Mesenchymal stem cell (in vitro differentiated cells and primary cell): ENCODE results near the gene PCBP2. TPM values are rescaled to one million over a fixed set of nuclear protein-coding genes. Genes with fewer than 3 reads are reported as not detected.
"Not testable (repeated sequence)": the region's sequence is repeated elsewhere in the genome, so short reads cannot be mapped to it uniquely, and the experiment has no call there.

Experiments used
- DNase-seq: peaks from one replicate; pipeline ENCODE4 v3.0.0-alpha.2; 2013
- H2AFZ ChIP-seq: one replicate; pipeline ENCODE4 v1.6.1; 2013; ENCODE audit warnings: low read depth, mild to moderate bottlenecking, control low read depth, inconsistent platforms, low read length, moderate library complexity
- H2AK5ac ChIP-seq: 2 replicates; pipeline ENCODE4 v1.6.1; 2013; ENCODE audit warnings: low read length, moderate library complexity, mild to moderate bottlenecking, inconsistent platforms; ENCODE audit not compliant: severe bottlenecking
- H2BK120ac ChIP-seq: one replicate; pipeline ENCODE4 v1.6.1; 2013; ENCODE audit warnings: low read depth, mild to moderate bottlenecking, inconsistent platforms, low read length, moderate library complexity
- H2BK12ac ChIP-seq, 2 experiments: one replicate each; pipeline ENCODE4 v1.6.1; 2013; ENCODE audit warnings: inconsistent platforms in 2 of 2, low read length in 2 of 2, mild to moderate bottlenecking in 2 of 2, moderate library complexity in 2 of 2, control low read depth in 1 of 2
- H2BK15ac ChIP-seq: one replicate; pipeline ENCODE4 v1.6.1; 2013; ENCODE audit warnings: mild to moderate bottlenecking, low read depth, inconsistent platforms; ENCODE audit not compliant: poor library complexity, severe bottlenecking
- H2BK5ac ChIP-seq: 2 replicates; pipeline ENCODE4 v1.6.1; 2013; ENCODE audit warnings: low read depth, mild to moderate bottlenecking, low read length, control low read depth, inconsistent platforms; ENCODE audit not compliant: poor library complexity, severe bottlenecking
- H3K14ac ChIP-seq, 2 experiments: one replicate each; pipeline ENCODE4 v1.6.1; 2013; ENCODE audit warnings: inconsistent platforms in 2 of 2, low read length in 2 of 2, control low read depth in 1 of 2, mild to moderate bottlenecking in 1 of 2, moderate library complexity in 1 of 2
- H3K18ac ChIP-seq, 2 experiments: one replicate each; pipeline ENCODE4 v1.6.1; 2013; ENCODE audit warnings: inconsistent platforms in 2 of 2, low read length in 2 of 2, control low read depth in 1 of 2, low read depth in 1 of 2, mild to moderate bottlenecking in 1 of 2
- H3K23ac ChIP-seq, 2 experiments: one replicate each; pipeline ENCODE4 v1.6.1; 2013; ENCODE audit warnings: inconsistent platforms in 2 of 2, low read length in 2 of 2, mild to moderate bottlenecking in 2 of 2, moderate library complexity in 2 of 2, control low read depth in 1 of 2
- H3K27ac ChIP-seq: 2 replicates; pipeline ENCODE4 v1.5.1; 2013; ENCODE audit warnings: mild to moderate bottlenecking, moderate library complexity, low read length, control low read depth, inconsistent platforms; ENCODE audit not compliant: poor library complexity, severe bottlenecking
- H3K27me3 ChIP-seq, 2 experiments: 2 replicates each; pipeline versions ENCODE4 v1.6.1 to v1.7.0; 2013; ENCODE audit warnings: low read length in 2 of 2, mild to moderate bottlenecking in 2 of 2, moderate library complexity in 2 of 2, control low read depth in 1 of 2, inconsistent platforms in 1 of 2; ENCODE audit not compliant: control insufficient read depth in 1 of 2, insufficient read depth in 1 of 2
- H3K36me3 ChIP-seq, 2 experiments: 2 replicates each; pipeline versions ENCODE4 v1.6.1 to v1.7.0; 2013; ENCODE audit warnings: low read length in 2 of 2, control low read depth in 1 of 2, inconsistent platforms in 1 of 2, low read depth in 1 of 2, mild to moderate bottlenecking in 1 of 2; ENCODE audit not compliant: insufficient read depth in 2 of 2, control insufficient read depth in 1 of 2
- H3K4ac ChIP-seq, 2 experiments: one replicate each; pipeline ENCODE4 v1.6.1; 2013; ENCODE audit warnings: inconsistent platforms in 2 of 2, low read length in 2 of 2, mild to moderate bottlenecking in 2 of 2, moderate library complexity in 2 of 2, control low read depth in 1 of 2, low read depth in 1 of 2
- H3K4me1 ChIP-seq: 2 replicates; pipeline ENCODE4 v1.6.1; 2013; ENCODE audit warnings: low read depth, low read length, control low read depth; ENCODE audit not compliant: control insufficient read depth, insufficient read depth
- H3K4me2 ChIP-seq: 2 replicates; pipeline ENCODE4 v1.6.1; 2013; ENCODE audit warnings: low read length, mild to moderate bottlenecking, inconsistent platforms; ENCODE audit not compliant: poor library complexity, severe bottlenecking
- H3K4me3 ChIP-seq, 2 experiments: 2 replicates each; pipeline versions ENCODE4 v1.5.1 to v1.7.0; 2013; ENCODE audit warnings: low read length in 2 of 2, mild to moderate bottlenecking in 2 of 2, control low read depth in 1 of 2, low read depth in 1 of 2; ENCODE audit not compliant: insufficient read depth in 1 of 2
- H3K79me1 ChIP-seq: replicated peaks from 2 replicates; pipeline ENCODE4 v1.6.1; 2013; ENCODE audit warnings: mild to moderate bottlenecking, control low read depth, low read length, inconsistent platforms; ENCODE audit not compliant: poor library complexity, severe bottlenecking
- H3K9ac ChIP-seq: 2 replicates; pipeline ENCODE4 v1.7.0; 2013; ENCODE audit warnings: mild to moderate bottlenecking, low read length, moderate library complexity
- H3K9me3 ChIP-seq: 2 replicates; pipeline ENCODE4 v1.7.0; 2013; ENCODE audit warnings: mild to moderate bottlenecking, low read length; ENCODE audit not compliant: control insufficient read depth
- H4K8ac ChIP-seq: one replicate; pipeline ENCODE4 v1.6.1; 2013; ENCODE audit warnings: inconsistent platforms, mild to moderate bottlenecking, low read length, moderate library complexity
- H4K91ac ChIP-seq: one replicate; pipeline ENCODE4 v1.6.1; 2013; ENCODE audit warnings: mild to moderate bottlenecking, low read length, inconsistent platforms
- WGBS: methylation state at CpG from one replicate; pipeline ENCODE4 v1.1.7; 2013; ENCODE audit warnings: mixed read lengths; 5-methylcytosine and 5-hydroxymethylcytosine counted together
- polyA plus RNA-seq, 2 experiments: library from polyadenylated mRNA; stranded (reverse); fragments of 200-250 nt; gene quantifications; one replicate each; pipeline ENCODE4 v1.2.3, GENCODE V29; 2013

PCBP2 gene
- polyA plus RNA-seq (2013, experiment 1 of 2), result 467 TPM
- polyA plus RNA-seq (2013, experiment 2 of 2), result 455 TPM

DNA sequence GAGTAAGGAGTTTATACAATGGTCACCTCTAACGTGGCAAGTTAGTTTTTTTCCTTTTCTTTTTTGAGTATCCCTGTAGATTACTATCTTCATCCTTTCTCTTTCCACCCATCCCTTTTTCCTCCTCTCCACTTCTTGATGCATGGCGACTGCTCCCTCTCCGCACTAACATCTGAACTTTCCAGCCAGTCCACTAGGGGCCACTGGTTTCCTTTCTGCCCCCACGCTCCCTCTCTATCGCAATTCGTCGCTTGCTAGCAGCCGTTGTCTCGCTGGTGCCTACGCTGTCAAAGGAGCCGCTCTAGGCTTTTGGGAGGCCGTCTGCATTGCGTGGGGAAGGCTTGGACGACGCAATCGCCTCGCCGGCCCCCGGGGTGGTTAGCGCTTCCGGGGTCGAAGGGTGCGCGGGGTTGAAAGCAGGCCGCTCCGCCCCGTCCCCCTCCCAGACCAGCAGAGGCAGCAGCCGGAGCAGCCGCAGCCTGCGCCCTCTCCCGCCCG is at the start of gene PCBP2:
Gene PCBP2 (plus strand): TSS at position 442 of the 498 bp plus-strand sequence. CDS start 2,699 bp downstream, outside the sequence.
- WGBS, result 2% methylated on average over 12 of the region's 32 CpGs
- H3K4me1 ChIP-seq, result peaks cover 5% of the 10 kb centered on the region
- H3K14ac ChIP-seq, result peak within 1 kb of the TSS in 1 of 2 experiments; percentile 97
- peak within 1 kb of the TSS; percentile 64 for H2BK15ac ChIP-seq
- H3K9ac ChIP-seq, result peak within 1 kb of the TSS; percentile 99
- H3K23ac ChIP-seq, result no peak within 1 kb of the TSS
- no peaks in the 10 kb centered on the region for H3K9me3 ChIP-seq
- peaks cover 4% of the 10 kb centered on the region for H3K79me1 ChIP-seq
- peak within 1 kb of the TSS; percentile 87 for H2BK5ac ChIP-seq
- peaks cover 28 to 51% of the 10 kb centered on the region in 2 experiments for H3K36me3 ChIP-seq
- peak within 1 kb of the TSS; percentile 100 for H3K27ac ChIP-seq
- H4K8ac ChIP-seq, result peak within 1 kb of the TSS; percentile 86
- H3K27me3 ChIP-seq, result no peaks in the 10 kb centered on the region
- H3K4me3 ChIP-seq, result peak within 1 kb of the TSS; percentile 95
- H2BK120ac ChIP-seq, result peak within 1 kb of the TSS; percentile 55
- peak within 1 kb of the TSS; percentile 95 to 98 for H3K4ac ChIP-seq
- peak within 1 kb of the TSS; percentile 98 to 99 for H3K18ac ChIP-seq
- H2AFZ ChIP-seq, result no peak within 1 kb of the TSS
- H2AK5ac ChIP-seq, result peak within 1 kb of the TSS; percentile 99
- DNase-seq, result peak; percentile 100
- H3K4me2 ChIP-seq, result peak within 1 kb of the TSS; percentile 81
- H2BK12ac ChIP-seq, result no peak within 1 kb of the TSS
- peak within 1 kb of the TSS; percentile 97 for H4K91ac ChIP-seq

DNA sequence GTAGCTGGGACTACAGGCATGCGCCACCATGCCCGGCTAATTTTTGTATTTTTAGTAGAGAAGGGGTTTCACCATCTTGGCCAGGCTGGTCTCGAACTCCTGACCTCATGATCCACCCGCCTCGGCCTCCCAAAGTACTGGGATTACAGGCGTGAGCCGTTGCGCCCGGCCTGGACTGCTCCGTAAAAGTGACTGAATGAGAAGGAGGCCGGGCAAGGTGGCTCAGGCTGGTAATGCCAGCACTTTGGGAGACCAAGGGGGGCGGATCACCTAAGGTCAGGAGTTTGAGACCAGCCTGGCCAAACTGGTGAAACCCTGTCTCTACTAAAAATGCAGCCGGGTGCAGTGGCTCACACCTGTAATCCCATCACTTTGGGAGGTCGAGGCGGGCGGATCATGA is 49.6 kb upstream of the PCBP2 start:
- Histone ChIP-seq H3K79me1 (peaks cover 20% of the 10 kb centered on the region), H3K36me3 (peaks cover 16 to 29% of the 10 kb centered on the region in 2 experiments)
- H3K4me2 ChIP-seq, H2AFZ ChIP-seq, H3K4me1 ChIP-seq, H3K27me3 ChIP-seq, H3K4ac ChIP-seq, H3K9ac ChIP-seq, H3K14ac ChIP-seq, DNase-seq, H4K91ac ChIP-seq, H2AK5ac ChIP-seq, H3K23ac ChIP-seq, H2BK120ac ChIP-seq, H3K4me3 ChIP-seq, H2BK15ac ChIP-seq, H3K9me3 ChIP-seq, H2BK12ac ChIP-seq, H3K18ac ChIP-seq, H3K27ac ChIP-seq, H4K8ac ChIP-seq, H2BK5ac ChIP-seq: not testable (repeated sequence)
- WGBS, result 97% methylated on average over 16 of the region's 16 CpGs

DNA sequence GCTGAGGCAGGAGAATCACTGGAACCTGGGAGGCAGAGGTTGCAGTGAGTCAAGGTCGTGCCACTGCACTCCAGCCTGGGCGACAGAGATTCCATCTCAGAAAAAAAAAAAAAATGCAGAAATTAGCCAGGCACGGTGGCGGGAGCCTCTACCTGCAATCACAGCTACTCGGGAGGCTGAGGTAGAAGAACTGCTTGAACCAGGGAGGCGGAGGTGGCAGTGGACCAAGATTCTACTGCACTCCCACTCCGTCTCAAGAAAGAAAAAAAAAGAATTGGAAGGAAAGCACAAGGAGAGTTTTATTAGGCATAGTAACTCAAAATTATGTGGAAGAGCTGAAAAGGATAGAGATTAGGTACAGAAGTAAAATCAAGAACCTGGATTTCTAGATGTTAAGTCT is 49.0 kb upstream of the PCBP2 start:
- Histone ChIP-seq H2BK120ac (no peak overlapping the region), H4K8ac (no peak overlapping the region), H3K9ac (no peak overlapping the region), H3K14ac (no peak overlapping the region), H3K79me1 (peaks cover 20% of the 10 kb centered on the region), H2BK5ac (no peak overlapping the region), H3K27me3 (no peaks in the 10 kb centered on the region), H2BK12ac (no peak overlapping the region), H3K4me3 (no peak overlapping the region), H3K23ac (no peak overlapping the region), H3K4me1 (no peaks in the 10 kb centered on the region), H3K4me2 (no peak overlapping the region), H3K18ac (no peak overlapping the region), H4K91ac (no peak overlapping the region), H3K4ac (no peak overlapping the region), H3K36me3 (peaks cover 16 to 30% of the 10 kb centered on the region in 2 experiments), H3K9me3 (no peaks in the 10 kb centered on the region), H2AK5ac (no peak overlapping the region), H2BK15ac (no peak overlapping the region), H3K27ac (no peak overlapping the region), H2AFZ (no peak overlapping the region)
- DNase-seq, result no peak
- 100% methylated on average over 7 of the region's 7 CpGs for WGBS

DNA sequence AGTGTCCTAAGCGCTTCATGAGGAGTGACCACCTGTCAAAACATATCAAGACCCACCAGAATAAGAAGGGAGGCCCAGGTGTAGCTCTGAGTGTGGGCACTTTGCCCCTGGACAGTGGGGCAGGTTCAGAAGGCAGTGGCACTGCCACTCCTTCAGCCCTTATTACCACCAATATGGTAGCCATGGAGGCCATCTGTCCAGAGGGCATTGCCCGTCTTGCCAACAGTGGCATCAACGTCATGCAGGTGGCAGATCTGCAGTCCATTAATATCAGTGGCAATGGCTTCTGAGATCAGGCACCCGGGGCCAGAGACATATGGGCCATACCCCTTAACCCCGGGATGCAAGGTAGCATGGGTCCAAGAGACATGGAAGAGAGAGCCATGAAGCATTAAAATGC is 41.0 kb upstream of the PCBP2 start:
- peaks cover 15% of the 10 kb centered on the region for H3K79me1 ChIP-seq
- no peak overlapping the region for H3K4ac ChIP-seq
- H3K4me2 ChIP-seq, result no peak overlapping the region
- H2BK120ac ChIP-seq, result no peak overlapping the region
- DNase-seq, result no peak
- H3K18ac ChIP-seq, result no peak overlapping the region
- H3K4me3 ChIP-seq, result no peak overlapping the region
- H3K27me3 ChIP-seq, result no peaks in the 10 kb centered on the region
- no peak overlapping the region for H2BK12ac ChIP-seq
- H3K9me3 ChIP-seq, result no peaks in the 10 kb centered on the region
- 99% methylated on average over 5 of the region's 5 CpGs for whole genome bisulfite sequencing
- H2AK5ac ChIP-seq, result no peak overlapping the region
- H3K9ac ChIP-seq, result no peak overlapping the region
- H4K91ac ChIP-seq, result no peak overlapping the region
- no peak overlapping the region for H3K23ac ChIP-seq
- peaks cover 33 to 54% of the 10 kb centered on the region in 2 experiments for H3K36me3 ChIP-seq
- H2BK15ac ChIP-seq, result no peak overlapping the region
- H3K4me1 ChIP-seq, result no peaks in the 10 kb centered on the region
- H3K27ac ChIP-seq, result no peak overlapping the region
- no peak overlapping the region for H2AFZ ChIP-seq
- H4K8ac ChIP-seq, result no peak overlapping the region
- H2BK5ac ChIP-seq, result no peak overlapping the region
- no peak overlapping the region for H3K14ac ChIP-seq
